RWPE2 (cell line): Measurements from ENCODE around the gene PROCA1.
"Not testable (repeated sequence)": the region's sequence is repeated elsewhere in the genome, so short reads cannot be mapped to it uniquely, and the experiment has no call there.

ENCODE experiments used
- ATAC-seq: fragments of 200-7000 bp; cut with Tn5 transposase; 3 replicates; pipeline ENCODE4 v1.9.1; 2021; ENCODE audit warnings: low read depth
- DNase-seq: peaks from one replicate; pipeline ENCODE4 v3.0.0-alpha.2; 2020; ENCODE audit warnings: low spot score
- H3K27ac ChIP-seq: fragments of 450-650 bp; 2 replicates; pipeline ENCODE4 v1.5.1; 2017; ENCODE audit warnings: mild to moderate bottlenecking; ENCODE audit not compliant: poor library complexity, severe bottlenecking
- H3K27me3 ChIP-seq: fragments of 250-450 bp; sonication (Bioruptor Pico); 2 replicates; pipeline ENCODE4 v1.5.1; 2021; ENCODE audit warnings: mild to moderate bottlenecking, moderate library complexity; ENCODE audit not compliant: insufficient read depth, poor library complexity, severe bottlenecking
- H3K36me3 ChIP-seq: fragments of 250-450 bp; sonication (Bioruptor Pico); 2 replicates; pipeline ENCODE4 v1.5.1; 2020; ENCODE audit warnings: low read depth, mild to moderate bottlenecking, moderate library complexity
- H3K4me1 ChIP-seq: fragments of 250-450 bp; sonication (Bioruptor Pico); 2 replicates; pipeline ENCODE4 v1.5.1; 2021; ENCODE audit warnings: mild to moderate bottlenecking, moderate library complexity; ENCODE audit not compliant: insufficient read depth, poor library complexity, severe bottlenecking
- H3K4me3 ChIP-seq: fragments of 250-450 bp; sonication (Bioruptor Pico); 2 replicates; pipeline ENCODE4 v1.5.1; 2021; ENCODE audit warnings: mild to moderate bottlenecking, moderate library complexity; ENCODE audit not compliant: severe bottlenecking
- H3K9me3 ChIP-seq: fragments of 250-450 bp; sonication (Bioruptor Pico); 2 replicates; pipeline ENCODE4 v1.5.1; 2021; ENCODE audit warnings: mild to moderate bottlenecking, moderate library complexity; ENCODE audit not compliant: severe bottlenecking
- TF ChIP-seq, protein P1 (sequence below): fragments of 450-650 bp; IDR thresholded peaks from one replicate; pipeline ENCODE4 v1.5.1; 2017; ENCODE audit warnings: mild to moderate bottlenecking, moderate library complexity; ENCODE audit not compliant: poor library complexity, severe bottlenecking

PROCA1 gene

DNA sequence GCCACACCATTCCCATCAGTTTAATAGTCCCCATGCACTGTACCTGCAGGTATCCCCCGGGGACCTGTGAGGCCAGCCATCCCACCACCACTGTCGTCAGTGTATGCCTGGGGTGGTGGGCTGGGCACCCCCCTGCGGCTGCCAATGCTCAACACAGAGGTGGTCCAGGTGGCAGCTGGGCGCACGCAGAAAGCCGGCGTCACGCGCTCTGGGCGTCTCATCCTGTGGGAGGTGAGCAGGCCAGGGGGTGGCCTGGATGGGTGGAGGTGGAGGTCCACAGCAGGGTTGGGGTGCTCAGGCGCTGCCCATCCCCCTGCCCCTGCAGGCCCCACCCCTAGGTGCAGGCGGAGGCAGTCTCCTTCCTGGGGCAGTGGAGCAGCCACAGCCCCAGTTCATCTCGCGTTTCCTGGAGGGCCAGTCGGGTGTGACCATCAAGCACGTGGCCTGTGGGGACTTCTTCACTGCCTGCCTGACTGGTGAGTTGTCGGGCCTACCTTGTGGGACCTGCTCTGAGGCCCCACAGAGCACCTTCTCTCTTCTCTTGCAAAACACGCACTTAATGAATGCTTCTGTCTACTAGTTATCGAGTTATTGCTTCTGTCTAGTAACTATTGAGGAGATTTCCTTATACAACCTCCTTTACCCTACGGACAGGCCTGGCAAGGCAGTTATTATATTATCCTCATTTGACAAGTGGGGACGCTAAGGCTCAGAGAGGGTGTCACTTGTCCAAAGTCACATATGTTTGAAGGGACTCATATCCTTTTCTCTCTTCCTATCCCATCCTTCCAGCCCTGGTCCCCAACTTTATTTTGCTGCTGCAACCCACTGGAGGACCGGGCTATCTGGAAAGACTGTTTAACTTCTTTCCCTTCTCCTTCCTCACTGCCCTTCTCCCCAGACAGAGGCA is 26.3 kb upstream of the PROCA1 start:
- no peak overlapping the region for H3K4me3 ChIP-seq

DNA sequence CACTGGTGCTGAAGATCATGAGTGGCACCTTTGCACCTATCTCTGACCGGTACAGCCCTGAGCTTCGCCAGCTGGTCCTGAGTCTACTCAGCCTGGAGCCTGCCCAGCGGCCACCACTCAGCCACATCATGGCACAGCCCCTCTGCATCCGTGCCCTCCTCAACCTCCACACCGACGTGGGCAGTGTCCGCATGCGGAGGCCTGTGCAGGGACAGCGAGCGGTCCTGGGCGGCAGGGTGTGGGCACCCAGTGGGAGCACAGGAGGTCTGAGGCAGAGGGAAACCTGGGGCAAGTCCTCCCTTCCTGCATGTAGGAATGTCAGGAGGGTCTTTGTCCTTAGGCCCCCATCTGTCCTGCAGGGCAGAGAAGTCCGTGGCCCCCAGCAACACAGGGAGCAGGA is 25.6 kb upstream of the PROCA1 start:
- TF ChIP-seq, protein P1, sequence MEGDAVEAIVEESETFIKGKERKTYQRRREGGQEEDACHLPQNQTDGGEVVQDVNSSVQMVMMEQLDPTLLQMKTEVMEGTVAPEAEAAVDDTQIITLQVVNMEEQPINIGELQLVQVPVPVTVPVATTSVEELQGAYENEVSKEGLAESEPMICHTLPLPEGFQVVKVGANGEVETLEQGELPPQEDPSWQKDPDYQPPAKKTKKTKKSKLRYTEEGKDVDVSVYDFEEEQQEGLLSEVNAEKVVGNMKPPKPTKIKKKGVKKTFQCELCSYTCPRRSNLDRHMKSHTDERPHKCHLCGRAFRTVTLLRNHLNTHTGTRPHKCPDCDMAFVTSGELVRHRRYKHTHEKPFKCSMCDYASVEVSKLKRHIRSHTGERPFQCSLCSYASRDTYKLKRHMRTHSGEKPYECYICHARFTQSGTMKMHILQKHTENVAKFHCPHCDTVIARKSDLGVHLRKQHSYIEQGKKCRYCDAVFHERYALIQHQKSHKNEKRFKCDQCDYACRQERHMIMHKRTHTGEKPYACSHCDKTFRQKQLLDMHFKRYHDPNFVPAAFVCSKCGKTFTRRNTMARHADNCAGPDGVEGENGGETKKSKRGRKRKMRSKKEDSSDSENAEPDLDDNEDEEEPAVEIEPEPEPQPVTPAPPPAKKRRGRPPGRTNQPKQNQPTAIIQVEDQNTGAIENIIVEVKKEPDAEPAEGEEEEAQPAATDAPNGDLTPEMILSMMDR = no peak
- Histone ChIP-seq H3K27ac (no peak overlapping the region), H3K4me3 (no peak overlapping the region), H3K9me3 (no peaks in the 10 kb centered on the region), H3K4me1 (no peaks in the 10 kb centered on the region), H3K36me3 (no peaks in the 10 kb centered on the region), H3K27me3 (no peaks in the 10 kb centered on the region)
- DNase-seq (no peak), ATAC-seq (no peak)

More for the DNA sequence above, 26.3 kb upstream of the PROCA1 start:
- no peaks in the 10 kb centered on the region for H3K36me3 ChIP-seq
- H3K27me3 ChIP-seq = no peaks in the 10 kb centered on the region
- H3K9me3 ChIP-seq = no peaks in the 10 kb centered on the region
- TF ChIP-seq, protein P1 = no peak
- no peak for DNase-seq
- H3K4me1 ChIP-seq = peaks cover 4% of the 10 kb centered on the region
- H3K27ac ChIP-seq = no peak overlapping the region
- ATAC-seq = no peak

DNA sequence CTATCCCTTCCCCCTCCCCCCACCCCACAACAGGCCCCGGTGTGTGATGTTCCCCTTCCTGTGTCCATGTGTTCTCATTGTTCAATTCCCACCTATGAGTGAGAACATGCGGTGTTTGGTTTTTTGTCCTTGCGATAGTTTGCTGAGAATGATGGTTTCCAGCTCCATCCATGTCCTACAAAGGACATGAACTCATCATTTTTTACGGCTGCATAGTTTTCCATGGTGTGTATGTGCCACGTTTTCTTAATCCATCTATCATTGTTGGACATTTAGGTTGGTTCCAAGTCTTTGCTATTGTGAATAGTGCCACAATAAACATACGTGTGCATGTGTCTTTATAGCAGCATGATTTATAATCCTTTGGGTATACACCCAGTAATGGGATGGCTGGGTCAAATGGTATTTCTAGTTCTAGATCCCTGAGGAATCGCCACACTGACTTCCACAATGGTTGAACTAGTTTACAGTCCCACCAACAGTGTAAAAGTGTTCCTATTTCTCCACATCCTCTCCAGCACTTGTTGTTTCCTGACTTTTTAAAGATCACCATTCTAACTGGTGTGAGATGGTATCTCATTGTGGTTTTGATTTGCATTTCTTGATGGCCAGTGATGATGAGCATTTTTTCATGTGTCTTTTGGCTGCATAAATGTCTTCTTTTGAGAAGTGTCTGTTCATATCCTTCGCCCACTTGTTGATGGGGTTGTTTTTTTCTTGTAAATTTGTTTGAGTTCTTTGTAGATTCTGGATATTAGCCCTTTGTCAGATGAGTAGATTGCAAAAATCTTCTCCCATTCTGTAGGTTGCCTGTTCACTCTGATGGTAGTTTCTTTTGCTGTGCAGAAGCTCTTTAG is 24.5 kb upstream of the PROCA1 start:
- H3K4me1 ChIP-seq, H3K36me3 ChIP-seq, H3K9me3 ChIP-seq, H3K27ac ChIP-seq, DNase-seq, H3K27me3 ChIP-seq, H3K4me3 ChIP-seq, ATAC-seq: not testable (repeated sequence)

DNA sequence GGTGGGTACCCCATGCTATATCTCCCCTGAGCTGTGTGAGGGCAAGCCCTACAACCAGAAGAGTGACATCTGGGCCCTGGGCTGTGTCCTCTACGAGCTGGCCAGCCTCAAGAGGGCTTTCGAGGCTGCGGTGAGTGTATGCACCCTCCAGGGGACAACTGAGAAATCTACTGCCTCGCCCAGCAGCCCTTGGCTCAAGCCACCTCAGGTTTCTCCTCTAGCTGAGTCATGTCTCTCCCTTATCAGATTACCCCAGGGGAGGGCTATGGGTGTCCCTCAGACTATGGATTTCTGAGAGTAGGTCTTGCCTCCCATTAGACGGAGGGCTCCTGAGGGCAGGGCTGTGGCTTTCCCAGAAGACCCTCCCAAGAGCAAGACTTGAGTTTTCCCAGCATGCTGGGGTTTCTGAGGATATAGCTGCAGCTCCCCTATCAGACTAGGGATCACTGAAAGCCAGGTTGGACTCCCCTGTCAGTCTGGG is 23.6 kb upstream of the PROCA1 start:
- TF ChIP-seq, protein P1 = no peak
- Histone ChIP-seq H3K4me3 (no peak overlapping the region), H3K27me3 (no peaks in the 10 kb centered on the region), H3K36me3 (no peaks in the 10 kb centered on the region), H3K4me1 (no peaks in the 10 kb centered on the region), H3K9me3 (no peaks in the 10 kb centered on the region), H3K27ac (no peak overlapping the region)
- DNase-seq (no peak), ATAC-seq (peak; percentile 76)

DNA sequence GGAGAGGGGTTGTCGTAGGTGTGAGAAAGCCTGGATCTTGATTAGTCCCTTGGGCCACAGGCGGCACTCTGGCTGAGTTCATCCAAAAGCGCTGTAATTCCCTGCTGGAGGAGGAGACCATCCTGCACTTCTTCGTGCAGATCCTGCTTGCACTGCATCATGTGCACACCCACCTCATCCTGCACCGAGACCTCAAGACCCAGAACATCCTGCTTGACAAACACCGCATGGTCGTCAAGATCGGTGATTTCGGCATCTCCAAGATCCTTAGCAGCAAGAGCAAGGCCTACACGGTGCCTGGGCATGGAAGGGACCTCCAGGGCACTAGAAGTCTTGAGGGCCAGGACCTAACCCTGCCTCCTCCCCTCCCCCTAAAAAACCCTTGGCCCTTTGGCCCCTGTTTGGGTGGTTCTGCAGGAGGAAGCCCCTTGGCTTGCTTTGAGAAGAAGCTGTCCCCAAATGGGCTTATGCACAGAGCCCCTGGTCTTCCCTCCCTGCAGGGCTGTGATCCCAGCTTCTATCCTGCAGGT is 23.1 kb upstream of the PROCA1 start:
- Histone ChIP-seq H3K27me3 (no peaks in the 10 kb centered on the region), H3K9me3 (no peaks in the 10 kb centered on the region), H3K27ac (no peak overlapping the region), H3K4me1 (no peaks in the 10 kb centered on the region), H3K36me3 (no peaks in the 10 kb centered on the region), H3K4me3 (no peak overlapping the region)
- TF ChIP-seq, protein P1 = no peak
- no peak for ATAC-seq
- DNase-seq = no peak
